ENCODE results near the gene PRKAB1. TPM values are rescaled to one million over a fixed set of nuclear protein-coding genes. Genes with fewer than 3 reads are reported as not detected.

PRKAB1 gene
- total RNA-seq, 4 donors from 2014 or later = 15.7 to 51.8 (median 32.1) TPM

- no peak for TF ChIP-seq CTCF (IDR thresholded peaks at IDR 0.05; ENCODE audit: low read depth)
These were observed 42.5 kb downstream of the PRKAB1 start for GRCh38 chr12:119710374-119710964.

- TF ChIP-seq CTCF (IDR thresholded peaks at IDR 0.05; ENCODE audit: low read depth) = no peak
These were observed 43.1 kb downstream of the PRKAB1 start for GRCh38 chr12:119710965-119711551.

GRCh38 chr12:119711693-119712092 lies 43.8 kb downstream of the PRKAB1 start:
- no peak for TF ChIP-seq CTCF (IDR thresholded peaks at IDR 0.05; ENCODE audit: low read depth)

- TF ChIP-seq CTCF (IDR thresholded peaks at IDR 0.05; ENCODE audit: low read depth) = no peak
These were observed 44.8 kb downstream of the PRKAB1 start for GRCh38 chr12:119712721-119713120.

- TF ChIP-seq CTCF (IDR thresholded peaks at IDR 0.05; ENCODE audit: low read depth) = no peak
These were observed 45.7 kb downstream of the PRKAB1 start for GRCh38 chr12:119713551-119714031.

GRCh38 chr12:119714614-119715267 lies 46.8 kb downstream of the PRKAB1 start:
- no peak for TF ChIP-seq CTCF (IDR thresholded peaks at IDR 0.05; ENCODE audit: low read depth)

GRCh38 chr12:119715268-119715620 lies 47.3 kb downstream of the PRKAB1 start:
- TF ChIP-seq CTCF (IDR thresholded peaks at IDR 0.05; ENCODE audit: low read depth) = no peak

All from subcutaneous adipose tissue (tissue), 4 donors.